Fibroblast of lung (primary cell): ENCODE results near the gene TARBP1. TPM values are rescaled to one million over a fixed set of nuclear protein-coding genes. Genes with fewer than 3 reads are reported as not detected.

Experiments
- DNase-seq, 2 donors: peaks; one replicate each; pipeline versions ENCODE4 v3.0.0 to v3.0.0-alpha.2; 2010; ENCODE audit warnings: low read depth in 2 of 2
- H2AFZ ChIP-seq: 2 replicates; pipeline ENCODE4 v1.5.1; 2012; ENCODE audit warnings: low read length, control low read depth, inconsistent platforms
- H3K27ac ChIP-seq: 2 replicates; pipeline ENCODE4 v1.5.1; 2011; ENCODE audit warnings: low read length, control low read depth; ENCODE audit not compliant: insufficient read depth
- H3K27me3 ChIP-seq: 2 replicates; pipeline ENCODE4 v1.5.1; 2011; ENCODE audit warnings: mild to moderate bottlenecking, low read length; ENCODE audit not compliant: control insufficient read depth, insufficient read depth
- H3K36me3 ChIP-seq: 2 replicates; pipeline ENCODE4 v1.5.1; 2011; ENCODE audit warnings: low read length; ENCODE audit not compliant: control insufficient read depth, insufficient read depth
- H3K4me1 ChIP-seq: 2 replicates; pipeline ENCODE4 v1.5.1; 2011; ENCODE audit warnings: low read length; ENCODE audit not compliant: control insufficient read depth, insufficient read depth; ENCODE audit errors: extremely low read depth
- H3K4me2 ChIP-seq: 2 replicates; pipeline ENCODE4 v1.5.1; 2011; ENCODE audit warnings: low read length, control low read depth; ENCODE audit not compliant: insufficient read depth; ENCODE audit errors: extremely low read depth
- H3K4me3 ChIP-seq, 4 experiments: fragments of 200-600 bp in 1 of 4; sonication (generic) in 1 of 4; replicated peaks in 1 of 4; 2 replicates each; pipeline ENCODE4 v1.5.1; 2011 to 2016; ENCODE audit warnings: low read length in 4 of 4, low read depth in 3 of 4, mild to moderate bottlenecking in 3 of 4, control low read depth in 2 of 4, inconsistent platforms in 1 of 4, mixed read lengths in 1 of 4; ENCODE audit not compliant: insufficient read depth in 1 of 4; ENCODE audit errors: control extremely low read depth in 1 of 4
- H3K79me2 ChIP-seq: 2 replicates; pipeline ENCODE4 v1.5.1; 2012; ENCODE audit warnings: mild to moderate bottlenecking, low read length, inconsistent platforms; ENCODE audit not compliant: control insufficient read depth, insufficient read depth
- H3K9ac ChIP-seq: 2 replicates; pipeline ENCODE4 v1.5.1; 2011; ENCODE audit warnings: mild to moderate bottlenecking, low read length, control low read depth; ENCODE audit not compliant: insufficient read depth
- H3K9me3 ChIP-seq: 2 replicates; pipeline ENCODE4 v1.5.1; 2012; ENCODE audit warnings: low read depth, low read length; ENCODE audit not compliant: control insufficient read depth, insufficient read depth
- H4K20me1 ChIP-seq: 2 replicates; pipeline ENCODE4 v1.5.1; 2011; ENCODE audit warnings: low read length; ENCODE audit not compliant: control insufficient read depth, insufficient read depth; ENCODE audit errors: extremely low read depth
- EZH2 ChIP-seq: IDR thresholded peaks from 2 replicates; pipeline ENCODE4 v1.5.1; 2012; ENCODE audit warnings: low read length, control low read depth, mild to moderate bottlenecking; ENCODE audit errors: missing control alignments
- polyA plus RNA-seq, 2 donors: library from polyadenylated mRNA; depleted of rRNA in 1 of 2; stranded (reverse) in 1 of 2; unstranded in 1 of 2; fragments of >200 nt; gene quantifications; 2 replicates each; pipeline ENCODE4 v1.2.1, GENCODE V29; 2011 to 2012; ENCODE audit warnings: missing spikeins in 1 of 2
- total RNA-seq: library from RNA; depleted of rRNA; stranded (reverse); fragments of >200 nt; gene quantifications from 2 replicates; pipeline ENCODE4 v1.2.1, GENCODE V29; 2014
- TF ChIP-seq, protein P1 (sequence below), 2 donors: IDR thresholded peaks in 1 of 2; conservative IDR thresholded peaks in 1 of 2; 1 replicate in 1 of 2; 2 replicates in 1 of 2; pipeline ENCODE4 v1.5.1; 2011 to 2012; ENCODE audit warnings: low read length in 2 of 2, control low read depth in 1 of 2, inconsistent platforms in 1 of 2, low read depth in 1 of 2, mild to moderate bottlenecking in 1 of 2

TARBP1 gene
- total and polyA plus RNA-seq, 2 donors (not counting 1 experiment from before 2014, with no cell fraction given), result 11.6 to 20.6 TPM

DNA sequence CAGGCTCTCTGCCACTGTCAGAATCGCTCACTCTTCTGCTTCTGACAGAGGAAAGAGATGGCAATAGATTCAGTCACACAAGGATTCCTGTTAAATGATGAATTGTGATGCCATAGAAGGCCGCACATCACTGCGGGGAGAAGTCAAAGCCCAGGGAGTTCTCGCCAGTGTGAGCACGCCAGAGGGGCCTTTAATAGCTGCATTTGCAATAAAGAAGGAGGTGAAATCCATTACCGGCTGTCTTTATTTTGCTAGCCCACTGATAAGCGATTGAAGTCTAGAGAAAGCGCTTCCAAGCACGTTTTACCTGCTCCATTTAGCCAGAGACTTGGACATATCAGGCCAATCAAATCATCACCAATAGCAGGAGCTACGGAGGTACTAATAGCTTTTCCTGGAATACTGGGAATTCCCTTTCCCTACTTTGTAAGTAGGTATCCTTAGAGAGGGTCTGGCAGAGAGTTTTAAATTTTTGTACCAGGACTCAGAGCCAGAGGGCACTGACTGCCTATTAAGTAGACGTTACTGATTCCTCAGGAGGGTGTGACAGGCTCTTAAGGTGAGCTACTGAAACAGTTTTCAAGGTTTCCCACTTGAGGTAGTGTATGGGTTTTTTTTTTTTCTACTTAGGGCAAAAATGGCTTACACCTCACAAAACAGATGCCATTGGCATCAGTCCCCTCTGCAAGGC, 10.2 kb upstream of the TARBP1 start:
- DNase-seq, result no peak
- Histone ChIP-seq H3K9me3 (no peaks in the 10 kb centered on the region), H3K4me3 (no peak overlapping the region), H3K9ac (no peak overlapping the region), H4K20me1 (no peaks in the 10 kb centered on the region), H3K27ac (no peak overlapping the region), H2AFZ (no peak overlapping the region), H3K4me1 (peaks cover 7% of the 10 kb centered on the region), H3K4me2 (no peak overlapping the region), H3K36me3 (no peaks in the 10 kb centered on the region), H3K79me2 (no peaks in the 10 kb centered on the region), H3K27me3 (no peaks in the 10 kb centered on the region)
- TF ChIP-seq EZH2, result no peak
- TF ChIP-seq, protein P1, sequence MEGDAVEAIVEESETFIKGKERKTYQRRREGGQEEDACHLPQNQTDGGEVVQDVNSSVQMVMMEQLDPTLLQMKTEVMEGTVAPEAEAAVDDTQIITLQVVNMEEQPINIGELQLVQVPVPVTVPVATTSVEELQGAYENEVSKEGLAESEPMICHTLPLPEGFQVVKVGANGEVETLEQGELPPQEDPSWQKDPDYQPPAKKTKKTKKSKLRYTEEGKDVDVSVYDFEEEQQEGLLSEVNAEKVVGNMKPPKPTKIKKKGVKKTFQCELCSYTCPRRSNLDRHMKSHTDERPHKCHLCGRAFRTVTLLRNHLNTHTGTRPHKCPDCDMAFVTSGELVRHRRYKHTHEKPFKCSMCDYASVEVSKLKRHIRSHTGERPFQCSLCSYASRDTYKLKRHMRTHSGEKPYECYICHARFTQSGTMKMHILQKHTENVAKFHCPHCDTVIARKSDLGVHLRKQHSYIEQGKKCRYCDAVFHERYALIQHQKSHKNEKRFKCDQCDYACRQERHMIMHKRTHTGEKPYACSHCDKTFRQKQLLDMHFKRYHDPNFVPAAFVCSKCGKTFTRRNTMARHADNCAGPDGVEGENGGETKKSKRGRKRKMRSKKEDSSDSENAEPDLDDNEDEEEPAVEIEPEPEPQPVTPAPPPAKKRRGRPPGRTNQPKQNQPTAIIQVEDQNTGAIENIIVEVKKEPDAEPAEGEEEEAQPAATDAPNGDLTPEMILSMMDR (conservative IDR thresholded peaks at IDR 0.05 in 1 of 2, IDR thresholded peaks at IDR 0.05 in 1 of 2; ENCODE audit: low read depth in 1 of 2, low read length in 2 of 2), result no peak

DNA sequence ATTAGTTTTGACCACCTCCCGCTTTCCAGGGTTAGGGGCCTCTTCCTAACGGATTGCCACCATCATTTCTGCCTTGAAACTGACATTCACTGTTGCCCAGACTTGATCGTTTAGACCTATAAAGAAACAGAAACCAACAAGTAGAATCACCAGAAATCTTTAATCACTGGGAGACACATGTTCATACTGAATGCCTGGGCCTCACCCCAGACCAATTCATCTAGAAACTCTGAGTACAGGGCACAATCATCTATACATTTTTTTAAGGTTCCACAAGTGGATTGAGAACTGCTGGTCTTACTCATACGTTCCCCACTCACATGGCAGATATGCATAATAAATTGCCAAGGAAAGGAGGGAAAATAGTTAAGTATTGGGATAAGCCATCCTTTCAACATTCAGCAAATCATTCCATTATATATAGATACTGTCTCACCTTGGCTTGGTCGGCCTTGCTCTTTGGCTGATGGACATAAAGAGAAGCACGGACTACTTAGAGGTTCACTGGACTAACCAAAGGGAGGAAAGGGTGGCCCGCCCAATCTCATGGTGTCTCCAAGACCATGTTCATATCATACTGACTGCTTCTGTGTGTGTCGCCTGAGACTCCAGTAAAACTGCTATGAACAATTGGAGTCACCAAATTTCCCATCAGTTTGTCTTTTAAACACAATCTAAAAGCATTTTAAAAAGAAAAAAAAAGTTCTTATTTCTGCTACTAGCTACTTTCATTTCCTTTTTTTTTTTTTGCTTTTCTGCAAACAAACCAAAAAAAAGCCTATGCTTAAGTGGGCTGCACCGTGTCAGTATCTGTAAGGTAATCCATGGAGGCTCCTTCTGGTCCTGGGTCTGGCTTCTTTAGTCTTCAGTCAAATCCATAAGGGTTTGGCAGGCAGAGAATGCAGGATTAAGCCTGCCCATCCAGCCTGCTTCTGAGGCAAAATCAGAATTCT, 9.4 kb upstream of the TARBP1 start:
- H3K9me3 ChIP-seq, result no peaks in the 10 kb centered on the region
- H3K9ac ChIP-seq, result no peak overlapping the region
- no peak overlapping the region for H3K4me3 ChIP-seq
- H3K4me1 ChIP-seq, result peaks cover 7% of the 10 kb centered on the region
- no peak overlapping the region for H3K4me2 ChIP-seq
- TF ChIP-seq, protein P1 (conservative IDR thresholded peaks at IDR 0.05 in 1 of 2, IDR thresholded peaks at IDR 0.05 in 1 of 2; ENCODE audit: low read depth in 1 of 2, low read length in 2 of 2), result no peak
- TF ChIP-seq EZH2, result no peak
- H3K36me3 ChIP-seq, result no peaks in the 10 kb centered on the region
- H4K20me1 ChIP-seq, result no peaks in the 10 kb centered on the region
- no peak overlapping the region for H2AFZ ChIP-seq
- H3K27ac ChIP-seq, result no peak overlapping the region
- no peaks in the 10 kb centered on the region for H3K27me3 ChIP-seq
- no peak for DNase-seq
- no peaks in the 10 kb centered on the region for H3K79me2 ChIP-seq
